H1 (cell line): ENCODE data around the gene STX16. TPM values are rescaled to one million over a fixed set of nuclear protein-coding genes. Genes with fewer than 3 reads are reported as not detected.

Source experiments
- CTCF ChIA-PET: fragments of 300-600 bp; sonication (Branson Sonifier 250); formaldehyde crosslinking; loops from one replicate; lab custom pipeline; 2021; ENCODE audit not compliant: partially characterized antibody; lab: Charles Lee
- POLR2A ChIA-PET: fragments of 300-600 bp; sonication (Branson Sonifier 250); formaldehyde crosslinking; loops from one replicate; lab custom pipeline; 2021; ENCODE audit warnings: inconsistent platforms; ENCODE audit not compliant: partially characterized antibody; lab: Charles Lee
- DNase-seq, 2 experiments: peaks; one replicate each; pipeline versions ENCODE4 v3.0.0 to v3.0.0-alpha.2; 2010 to 2022; ENCODE audit warnings: low spot score in 2 of 2, low read depth in 1 of 2, mixed read lengths in 1 of 2
- FAIRE-seq: peaks from 2 replicates; lab custom pipeline; 2011; peaks lifted over from hg19 to GRCh38; lab: Jason Lieb, UNC
- H2AFZ ChIP-seq: 2 replicates; pipeline ENCODE4 v1.8.1; 2012; ENCODE audit warnings: low read length, inconsistent platforms
- H2AK5ac ChIP-seq: 2 replicates; pipeline ENCODE4 v1.6.1; 2013; ENCODE audit warnings: low read depth, low read length
- H2BK120ac ChIP-seq: replicated peaks from 2 replicates; pipeline ENCODE3; 2013; ENCODE audit warnings: low read depth, low read length, inconsistent platforms
- H2BK12ac ChIP-seq: 2 replicates; pipeline ENCODE4 v1.6.1; 2013; ENCODE audit warnings: low read depth, low read length
- H2BK15ac ChIP-seq: 2 replicates; pipeline ENCODE4 v1.6.1; 2013; ENCODE audit warnings: low read length
- H2BK20ac ChIP-seq: 2 replicates; pipeline ENCODE4 v1.6.1; 2013; ENCODE audit warnings: low read length
- H2BK5ac ChIP-seq: 2 replicates; pipeline ENCODE4 v1.6.1; 2013; ENCODE audit warnings: low read depth, low read length
- H3K14ac ChIP-seq: 2 replicates; pipeline ENCODE4 v1.6.1; 2013; ENCODE audit warnings: inconsistent platforms; ENCODE audit not compliant: insufficient read length
- H3K18ac ChIP-seq: 2 replicates; pipeline ENCODE4 v1.6.1; 2013; ENCODE audit warnings: low read length; ENCODE audit errors: extremely low read depth
- H3K23ac ChIP-seq: 2 replicates; pipeline ENCODE4 v1.6.1; 2013; ENCODE audit warnings: inconsistent platforms; ENCODE audit not compliant: insufficient read length
- H3K23me2 ChIP-seq: 2 replicates; pipeline ENCODE4 v1.6.1; 2013; ENCODE audit warnings: low read depth, low read length
- H3K27ac ChIP-seq: 2 replicates; pipeline ENCODE4 v1.6.1; 2011; ENCODE audit warnings: low read depth, low read length, inconsistent platforms
- H3K27me3 ChIP-seq, 4 experiments: replicated peaks in 1 of 4; 1 replicate in 1 of 4; 2 replicates in 3 of 4; pipeline versions ENCODE4 v1.6.1 to v1.8.1; 2011 to 2013; ENCODE audit warnings: low read length in 3 of 4, mild to moderate bottlenecking in 3 of 4, inconsistent platforms in 2 of 4, mixed read lengths in 2 of 4, moderate library complexity in 1 of 4; ENCODE audit not compliant: control insufficient read depth in 3 of 4, insufficient read depth in 3 of 4; ENCODE audit errors: extremely low read depth in 1 of 4
- H3K36me3 ChIP-seq, 4 experiments: 2 replicates each; pipeline versions ENCODE4 v1.6.1 to v1.8.1; 2011 to 2013; ENCODE audit warnings: mild to moderate bottlenecking in 4 of 4, low read length in 3 of 4, moderate library complexity in 2 of 4, control low read depth in 1 of 4, inconsistent platforms in 1 of 4; ENCODE audit not compliant: insufficient read depth in 4 of 4, control insufficient read depth in 2 of 4
- H3K4ac ChIP-seq: replicated peaks from 2 replicates; pipeline ENCODE3; 2013; ENCODE audit warnings: low read length, low read depth, mixed read lengths, inconsistent platforms; ENCODE audit not compliant: insufficient read length
- H3K4me1 ChIP-seq, 4 experiments: replicated peaks in 1 of 4; 1 replicate in 1 of 4; 2 replicates in 3 of 4; pipeline versions ENCODE4 v1.6.1 to v1.8.1; 2011 to 2013; ENCODE audit warnings: low read length in 3 of 4, inconsistent platforms in 2 of 4, mixed read lengths in 1 of 4; ENCODE audit not compliant: insufficient read depth in 4 of 4, control insufficient read depth in 3 of 4
- H3K4me2 ChIP-seq, 2 experiments: 2 replicates each; pipeline versions ENCODE4 v1.6.1 to v1.8.1; 2011 to 2013; ENCODE audit warnings: low read depth in 2 of 2, low read length in 2 of 2, control low read depth in 1 of 2, inconsistent platforms in 1 of 2, mild to moderate bottlenecking in 1 of 2; ENCODE audit not compliant: insufficient read depth in 1 of 2
- H3K4me3 ChIP-seq, 4 experiments: fragments of 200-600, 300-600 bp in 1 of 4; sonication (generic), shearing (Covaris generic), sonication (Bioruptor Twin) in 1 of 4; 2 replicates each; pipeline versions ENCODE4 v1.5.1 to v1.8.1; 2011 to 2016; ENCODE audit warnings: low read length in 4 of 4, low read depth in 3 of 4, control low read depth in 2 of 4, inconsistent platforms in 2 of 4, mild to moderate bottlenecking in 2 of 4, mixed read lengths in 1 of 4, moderate library complexity in 1 of 4; ENCODE audit not compliant: insufficient read depth in 2 of 4; ENCODE audit errors: extremely low read depth in 1 of 4
- H3K56ac ChIP-seq: replicated peaks from 2 replicates; pipeline ENCODE3; 2013; ENCODE audit warnings: low read depth, mild to moderate bottlenecking, mixed read lengths, low read length, inconsistent platforms; ENCODE audit not compliant: insufficient read length
- H3K79me1 ChIP-seq: 2 replicates; pipeline ENCODE4 v1.6.1; 2013; ENCODE audit warnings: low read depth, low read length, control low read depth
- H3K79me2 ChIP-seq, 2 experiments: 2 replicates each; pipeline versions ENCODE4 v1.6.1 to v1.8.1; 2012 to 2013; ENCODE audit warnings: low read length in 2 of 2, mild to moderate bottlenecking in 2 of 2, inconsistent platforms in 1 of 2; ENCODE audit not compliant: insufficient read depth in 2 of 2, control insufficient read depth in 1 of 2
- H3K9ac ChIP-seq, 4 experiments: replicated peaks in 1 of 4; 1 replicate in 1 of 4; 2 replicates in 3 of 4; pipeline versions ENCODE4 v1.6.1 to v1.8.1; 2011 to 2013; ENCODE audit warnings: low read depth in 3 of 4, low read length in 3 of 4, control low read depth in 2 of 4, mild to moderate bottlenecking in 2 of 4, moderate library complexity in 2 of 4, inconsistent platforms in 1 of 4; ENCODE audit errors: extremely low read depth in 1 of 4
- H3K9me3 ChIP-seq, 2 experiments: 2 replicates each; pipeline versions ENCODE4 v1.6.1 to v1.8.1; 2012 to 2013; ENCODE audit warnings: mild to moderate bottlenecking in 2 of 2, moderate library complexity in 2 of 2, control low read depth in 1 of 2, inconsistent platforms in 1 of 2, low read depth in 1 of 2, low read length in 1 of 2, mixed read lengths in 1 of 2; ENCODE audit not compliant: insufficient read depth in 2 of 2
- H4K20me1 ChIP-seq, 2 experiments: replicated peaks in 1 of 2; 2 replicates each; pipeline versions ENCODE3 to v1.8.1; 2011 to 2013; ENCODE audit warnings: inconsistent platforms in 2 of 2, low read length in 2 of 2, mild to moderate bottlenecking in 1 of 2; ENCODE audit not compliant: insufficient read depth in 2 of 2, control insufficient read depth in 1 of 2
- H4K5ac ChIP-seq: 2 replicates; pipeline ENCODE4 v1.6.1; 2013; ENCODE audit warnings: low read length, low read depth, mixed read lengths, inconsistent platforms; ENCODE audit not compliant: insufficient read length
- H4K8ac ChIP-seq: 2 replicates; pipeline ENCODE4 v1.8.0; 2013; ENCODE audit warnings: mild to moderate bottlenecking, moderate library complexity, low read length, inconsistent platforms; ENCODE audit not compliant: insufficient read depth; ENCODE audit errors: extremely low read depth
- H4K91ac ChIP-seq: replicated peaks from 2 replicates; pipeline ENCODE3; 2013; ENCODE audit warnings: low read length, mixed read lengths, inconsistent platforms; ENCODE audit not compliant: insufficient read length
- BCL11A ChIP-seq, 2 experiments: IDR thresholded peaks; one replicate each; pipeline ENCODE4 v1.6.1; 2011; ENCODE audit warnings: low read depth in 2 of 2, low read length in 2 of 2, mild to moderate bottlenecking in 2 of 2
- CREB1 ChIP-seq: IDR thresholded peaks from 2 replicates; pipeline ENCODE4 v1.6.1; 2012; ENCODE audit warnings: inconsistent platforms
- HDAC2 ChIP-seq, 2 experiments: fragments of 300-600 bp in 1 of 2; sonication (generic) in 1 of 2; IDR thresholded peaks; 2 replicates each; pipeline ENCODE4 v1.6.1; 2011 to 2012; ENCODE audit warnings: low read depth in 2 of 2, low read length in 2 of 2, mild to moderate bottlenecking in 2 of 2, moderate library complexity in 2 of 2, borderline replicate concordance in 1 of 2, inconsistent platforms in 1 of 2
- HDAC6 ChIP-seq: IDR thresholded peaks from one replicate; pipeline ENCODE4 v1.7.1; 2012; ENCODE audit warnings: low read depth, mild to moderate bottlenecking, inconsistent platforms, low read length, moderate library complexity
- KDM4A ChIP-seq: IDR thresholded peaks from one replicate; pipeline ENCODE4 v1.7.1; 2012; ENCODE audit warnings: low read depth, mild to moderate bottlenecking, moderate library complexity, low read length, inconsistent platforms; ENCODE audit not compliant: severe bottlenecking
- KDM5A ChIP-seq: fragments of 200-600 bp; IDR thresholded peaks from 2 replicates; pipeline ENCODE4 v1.7.1; 2012; ENCODE audit warnings: mild to moderate bottlenecking, low read length, inconsistent platforms, mixed read lengths
- RNF2 ChIP-seq: fragments of 200-900, 300-1000 bp; sonication (generic); IDR thresholded peaks from 2 replicates; pipeline ENCODE4 v1.7.1; 2016; ENCODE audit warnings: borderline replicate concordance, low read depth, mild to moderate bottlenecking, antibody characterized with exemption, low read length; ENCODE audit not compliant: poor library complexity, severe bottlenecking; ENCODE audit errors: missing control alignments
- TAF7 ChIP-seq: optimal IDR thresholded peaks from 2 replicates; pipeline ENCODE3; 2011; ENCODE audit warnings: low read depth, mild to moderate bottlenecking, inconsistent platforms, low read length, moderate library complexity, borderline replicate concordance
- TBP ChIP-seq: IDR thresholded peaks from 2 replicates; pipeline ENCODE4 v1.6.1; 2011; ENCODE audit warnings: low read depth, low read length, improper control_type of control experiment
- YY1 ChIP-seq: IDR thresholded peaks from 2 replicates; pipeline ENCODE4 v1.6.1; 2011; ENCODE audit warnings: low read depth, mild to moderate bottlenecking, low read length
- WGBS, 2 experiments: shearing (Covaris generic) in 1 of 2; methylation state at CpG; one replicate each; pipeline versions ENCODE4 v1.1.6 to v1.1.7; 2013 to 2015; ENCODE audit warnings: low lambda C conversion rate in 2 of 2, mixed read lengths in 2 of 2, inconsistent platforms in 1 of 2, low coverage in 1 of 2, missing lambda C conversion rate in 1 of 2; ENCODE audit not compliant: insufficient replicate concordance in 2 of 2, insufficient coverage in 1 of 2, insufficient read length in 1 of 2; ENCODE audit errors: extremely low coverage in 1 of 2, missing lambda C conversion rate in 1 of 2; 5-methylcytosine and 5-hydroxymethylcytosine counted together
- polyA plus RNA-seq, 7 experiments: library from polyadenylated mRNA; depleted of rRNA in 3 of 7; stranded (reverse) in 5 of 7; unstranded in 2 of 7; fragments of >200 nt in 5 of 7; fragments of 200-250 nt in 2 of 7; gene quantifications; 1 replicate in 5 of 7; 2 replicates in 1 of 7; 4 replicates in 1 of 7; pipeline versions ENCODE4 v1.2.1 to v1.2.3, GENCODE V29; 2011 to 2013; ENCODE audit warnings: missing spikeins in 2 of 7, mixed read lengths in 2 of 7
- total RNA-seq: library from RNA; stranded (reverse); fragmentation: NEBNext Ultra II Directional; extraction: Animal tissue kit (Norgen Biotek cat#: 25700); gene quantifications from 2 replicates; pipeline ENCODE4 v1.2.1, GENCODE V29; 2021
- TF ChIP-seq, protein P1 (sequence below): IDR thresholded peaks from 2 replicates; pipeline ENCODE4 v1.6.1; 2011; ENCODE audit warnings: low read length, improper control_type of control experiment

Gene STX16
- total and polyA plus RNA-seq, 2 of the 8 experiments (the other 6 are each of a cell fraction or from before 2014, with no cell fraction given), result 45.2 to 61.6 TPM

GRCh38 chr20:58703765-58704371 is 52.8 kb downstream of the STX16 start:
- H2BK20ac ChIP-seq, result no peak overlapping the region
- H3K79me1 ChIP-seq, result no peaks in the 10 kb centered on the region
- no peak overlapping the region for H3K4ac ChIP-seq
- no peak overlapping the region for H4K8ac ChIP-seq
- H3K79me2 ChIP-seq, result no peaks in the 10 kb centered on the region
- peaks cover 0 to 2% of the 10 kb centered on the region in 2 experiments for H4K20me1 ChIP-seq
- FAIRE-seq, result no peak
- H3K36me3 ChIP-seq, result peaks cover 11 to 39% (median 19%) of the 10 kb centered on the region in 4 experiments; a peak in 7 of 8 replicates
- DNase-seq, result peak in 1 of 2 experiments; percentile 26
- whole genome bisulfite sequencing, 2 experiments, result 97% methylated on average over 12 of the region's 12 CpGs; no CpG with 5 or more reads in 1 of the 2 experiments
- no peak overlapping the region for H2BK120ac ChIP-seq
- H3K23me2 ChIP-seq, result no peaks in the 10 kb centered on the region
- no peak overlapping the region for H3K27ac ChIP-seq
- peaks cover 0 to 4% (median 1%) of the 10 kb centered on the region in 4 experiments; a peak in 1 of 7 replicates for H3K4me1 ChIP-seq
- peaks cover 0 to 3% of the 10 kb centered on the region in 2 experiments; a peak in 1 of 4 replicates for H3K9me3 ChIP-seq
- H4K91ac ChIP-seq, result no peak overlapping the region
- no peak overlapping the region for H3K18ac ChIP-seq
- TF ChIP-seq HDAC2 (IDR thresholded peaks at IDR 0.05; ENCODE audit: borderline replicate concordance in 1 of 2, low read depth in 2 of 2, low read length in 2 of 2) (no peak), HDAC6 (no peak), KDM5A (no peak), BCL11A (IDR thresholded peaks at IDR 0.05; ENCODE audit: low read depth in 2 of 2, low read length in 2 of 2) (no peak), TAF7 (no peak), CREB1 (no peak), YY1 (no peak), KDM4A (no peak), TBP (no peak), RNF2 (no peak)
- TF ChIP-seq, protein P1, sequence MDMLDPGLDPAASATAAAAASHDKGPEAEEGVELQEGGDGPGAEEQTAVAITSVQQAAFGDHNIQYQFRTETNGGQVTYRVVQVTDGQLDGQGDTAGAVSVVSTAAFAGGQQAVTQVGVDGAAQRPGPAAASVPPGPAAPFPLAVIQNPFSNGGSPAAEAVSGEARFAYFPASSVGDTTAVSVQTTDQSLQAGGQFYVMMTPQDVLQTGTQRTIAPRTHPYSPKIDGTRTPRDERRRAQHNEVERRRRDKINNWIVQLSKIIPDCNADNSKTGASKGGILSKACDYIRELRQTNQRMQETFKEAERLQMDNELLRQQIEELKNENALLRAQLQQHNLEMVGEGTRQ, result no peak
- H3K4me2 ChIP-seq, result no peak overlapping the region
- no peak overlapping the region for H3K14ac ChIP-seq
- H2AK5ac ChIP-seq, result no peak overlapping the region
- H2AFZ ChIP-seq, result no peak overlapping the region
- H4K5ac ChIP-seq, result no peak overlapping the region
- no peak overlapping the region for H2BK5ac ChIP-seq
- H3K27me3 ChIP-seq, result no peaks in the 10 kb centered on the region
- H2BK15ac ChIP-seq, result no peak overlapping the region
- ChIA-PET CTCF (interaction anchor here (0.7 to 2.6 kb wide), 23 partner anchors 8 to 222 kb away, joined by 3 to 11 read pairs (median 4); partner anchors contain the start of gene STX16), POLR2A (interaction anchor here (0.7 to 16.8 kb wide), 9 partner anchors 8 to 122 kb away, joined by 3 to 188 read pairs (median 6); partner anchors contain the start of genes NPEPL1 and STX16)
- no peak overlapping the region for H3K56ac ChIP-seq
- no peak overlapping the region for H3K4me3 ChIP-seq
- no peak overlapping the region for H3K9ac ChIP-seq
- H2BK12ac ChIP-seq, result no peak overlapping the region
- no peak overlapping the region for H3K23ac ChIP-seq
